Psoas muscle (tissue), 8 donors: ENCODE data around the gene FHOD1. TPM values are rescaled to one million over a fixed set of nuclear protein-coding genes. Genes with fewer than 3 reads are reported as not detected.

Source experiments
- ATAC-seq, 4 donors: fragments of 200-7000 bp; cut with Tn5 transposase; one replicate each; pipeline ENCODE4 v1.9.1; 2020; ENCODE audit warnings: moderate library complexity in 3 of 4, mild to moderate bottlenecking in 2 of 4
- DNase-seq, 2 donors: peaks; one replicate each; pipeline ENCODE4 v3.0.0-alpha.2; 2020
- H3K27ac ChIP-seq: fragments of 200-600 bp; one replicate; pipeline ENCODE4 v1.8.0; 2022
- H3K27me3 ChIP-seq, 3 donors: fragments of 200-600 bp in 1 of 3; one replicate each; pipeline versions ENCODE4 v1.6.1 to v1.8.0; 2013 to 2022; ENCODE audit warnings: low read length in 2 of 3, mild to moderate bottlenecking in 2 of 3, moderate library complexity in 1 of 3; ENCODE audit not compliant: insufficient read depth in 3 of 3
- H3K36me3 ChIP-seq, 2 donors: fragments of 200-600 bp in 1 of 2; one replicate each; pipeline versions ENCODE4 v1.6.1 to v1.8.0; 2013 to 2022; ENCODE audit warnings: low read depth in 1 of 2, mild to moderate bottlenecking in 1 of 2, moderate library complexity in 1 of 2; ENCODE audit not compliant: insufficient read depth in 1 of 2
- H3K4me1 ChIP-seq: fragments of 200-600 bp; one replicate; pipeline ENCODE4 v1.8.0; 2022
- H3K4me3 ChIP-seq: fragments of 200-600 bp; one replicate; pipeline ENCODE4 v1.8.0; 2022; ENCODE audit warnings: mild to moderate bottlenecking
- H3K9me3 ChIP-seq: fragments of 200-600 bp; one replicate; pipeline ENCODE4 v1.8.0; 2022
- CTCF ChIP-seq: fragments of 200-600 bp; IDR thresholded peaks from one replicate; pipeline ENCODE4 v1.8.0; 2022; ENCODE audit warnings: antibody characterized with exemption
- WGBS, 3 donors: extraction: QIAGEN DNeasy Blood & Tissue Kit; methylation state at CpG; one replicate each; pipeline versions ENCODE4 v1.1.6 to v1.1.7; 2013; 5-methylcytosine and 5-hydroxymethylcytosine counted together
- intact Hi-C, 2 donors: fragments of 100-400 bp; cut with DNase I; formaldehyde crosslinking; loops; one replicate each; pipeline versions ENCODE4 v1.11.0 to v1.14.2; 2022
- polyA plus RNA-seq, 3 donors: library from polyadenylated mRNA; stranded (reverse); fragments of 200-250 nt; gene quantifications; one replicate each; pipeline ENCODE4 v1.2.3, GENCODE V29; 2013
- total RNA-seq, 4 donors: library from RNA; stranded (reverse); fragmentation: NEBNext Ultra II Directional in 2 of 4; extraction: Animal tissue kit (Norgen Biotek cat#: 25700) in 2 of 4; gene quantifications; one replicate each; pipeline versions ENCODE4 v1.2.1 to v1.2.4, GENCODE V29; 2021 to 2023
- donor health status: healthy with polysubstance abuse.
- donor health status: DM: no; HTN: no; CAD: no; lungs with moderate emphysema.
- donor health status: Bipolar disorder and iron deficiency.
- donor health status: healthy.
- donor health status: DM: yes; HTN: yes; CAD: no.
- donor health status: DM: no; HTN: no; CAD: no.
- donor health status: DM: no; HTN: no; CAD: no.
- donor health status: DM: yes; HTN: yes; CAD: no.

FHOD1 gene
- total and polyA plus RNA-seq, 7 donors: 16.9 to 154 (median 61.5) TPM

- H3K27me3 ChIP-seq: no peaks in the 10 kb centered on the region
- no peaks in the 10 kb centered on the region for H3K4me1 ChIP-seq
- DNase-seq: peak; percentile 12 to 39
- no peak overlapping the region for H3K27ac ChIP-seq
- ATAC-seq: no peak
- TF ChIP-seq CTCF: no peak
- intact Hi-C loops: loop anchor here (5.0 to 10.0 kb wide), 2 partner anchors 160 to 397 kb away; partner anchors contain the start of gene ZDHHC1 (in 1 of the 2)
- H3K9me3 ChIP-seq: no peaks in the 10 kb centered on the region
- WGBS, 3 donors: 88 to 92% (median 89%) methylated on average over 18 of the region's 18 CpGs
- no peak overlapping the region for H3K4me3 ChIP-seq
- H3K36me3 ChIP-seq: peaks cover 0 to 6% of the 10 kb centered on the region in 2 donors
Observed at GRCh38 chr16:67254801-67255552, 7.7 kb upstream of the FHOD1 start.

GRCh38 chr16:67252609-67253497 is 5.6 kb upstream of the FHOD1 start:
- H3K27ac ChIP-seq: no peak overlapping the region
- intact Hi-C loops: loop anchor here in 1 of 2 donors (10.0 kb wide), 1 partner anchor 162 kb away; the partner anchor contains the start of gene ZDHHC1
- H3K4me1 ChIP-seq: peaks cover 6% of the 10 kb centered on the region
- no peaks in the 10 kb centered on the region for H3K27me3 ChIP-seq
- H3K9me3 ChIP-seq: no peaks in the 10 kb centered on the region
- ATAC-seq (peak; percentile 14 to 50 (median 23)), DNase-seq (peak; percentile 30 to 56)
- TF ChIP-seq CTCF: no peak
- H3K36me3 ChIP-seq: peaks cover 0 to 6% of the 10 kb centered on the region in 2 donors
- no peak overlapping the region for H3K4me3 ChIP-seq
- 43 to 66% (median 50%) methylated on average over 3 to 4 of the region's 4 CpGs for WGBS, 3 donors

- WGBS, 3 donors: 58 to 70% (median 59%) methylated on average over 4 of the region's 4 CpGs
- H3K9me3 ChIP-seq: no peaks in the 10 kb centered on the region
- no peak overlapping the region for H3K27ac ChIP-seq
- intact Hi-C loops: loop anchor here in 1 of 2 donors (10.0 kb wide), 1 partner anchor 165 kb away; the partner anchor contains the start of gene ZDHHC1
- H3K4me1 ChIP-seq: peaks cover 14% of the 10 kb centered on the region
- ATAC-seq (no peak), DNase-seq (peak; percentile 5 to 12)
- H3K4me3 ChIP-seq: no peak overlapping the region
- H3K36me3 ChIP-seq: peaks cover 0 to under 1% of the 10 kb centered on the region in 2 donors
- H3K27me3 ChIP-seq: no peaks in the 10 kb centered on the region
- no peak for TF ChIP-seq CTCF
Observed at GRCh38 chr16:67250045-67250327, 2.7 kb upstream of the FHOD1 start.

GRCh38 chr16:67249178-67250044 is 2.1 kb upstream of the FHOD1 start:
- no peak for TF ChIP-seq CTCF
- no peak for ATAC-seq
- WGBS, 3 donors: 23 to 35% (median 26%) methylated on average over 18 to 22 of the region's 22 CpGs
- intact Hi-C loops: loop anchor here in 1 of 2 donors (10.0 kb wide), 1 partner anchor 165 kb away; the partner anchor contains the start of gene ZDHHC1
- Histone ChIP-seq H3K4me1 (peaks cover 20% of the 10 kb centered on the region), H3K36me3 (no peaks in the 10 kb centered on the region), H3K27ac (peak overlapping the region; percentile 99), H3K9me3 (no peaks in the 10 kb centered on the region), H3K4me3 (peak overlapping the region; percentile 94), H3K27me3 (no peaks in the 10 kb centered on the region)
- peak; percentile 4 to 63 for DNase-seq
